Bone marrow (tissue), 2 donors: ENCODE measurements around the gene QKI.
"Not testable (repeated sequence)": the region's sequence is repeated elsewhere in the genome, so short reads cannot be mapped to it uniquely, and the experiment has no call there.

Source experiments
- DNase-seq, 2 donors: peaks; one replicate each; lab custom pipeline; 2025; lab: John Stamatoyannopoulos, UW

QKI gene

GRCh38 chr6:163414117-163414945, at the start of gene QKI:
TSS of gene QKI (plus strand) at chr6:163414718. CDS start at chr6:163415194, 476 bp downstream.
- DNase-seq: peak; percentile 48 to 58

- no peak for DNase-seq
Measured at GRCh38 chr6:163366288-163366687, 48.2 kb upstream of the QKI start.

GRCh38 chr6:163367497-163368183, 46.9 kb upstream of the QKI start:
- no peak for DNase-seq

GRCh38 chr6:163369141-163369540, 45.4 kb upstream of the QKI start:
- no peak for DNase-seq

GRCh38 chr6:163369628-163370365, 44.7 kb upstream of the QKI start:
- no peak for DNase-seq

GRCh38 chr6:163370464-163371117, 43.9 kb upstream of the QKI start:
- no peak for DNase-seq

- DNase-seq: no peak
Measured at GRCh38 chr6:163371129-163371528, 43.4 kb upstream of the QKI start.

GRCh38 chr6:163373240-163373639, 41.3 kb upstream of the QKI start:
- no peak for DNase-seq

- no peak for DNase-seq
Measured at GRCh38 chr6:163375361-163375760, 39.2 kb upstream of the QKI start.

- DNase-seq: no peak
Measured at GRCh38 chr6:163376187-163376586, 38.3 kb upstream of the QKI start.

GRCh38 chr6:163377561-163377960, 37.0 kb upstream of the QKI start:
- DNase-seq: no peak

- no peak for DNase-seq
Measured at GRCh38 chr6:163380216-163380615, 34.3 kb upstream of the QKI start.

GRCh38 chr6:163381118-163381756, 33.3 kb upstream of the QKI start:
- DNase-seq: no peak

- not testable (repeated sequence) for DNase-seq
Measured at GRCh38 chr6:163383396-163383795, 31.1 kb upstream of the QKI start.

GRCh38 chr6:163383912-163384311, 30.6 kb upstream of the QKI start:
- no peak for DNase-seq

GRCh38 chr6:163384510-163384909, 30.0 kb upstream of the QKI start:
- no peak for DNase-seq

GRCh38 chr6:163385503-163385902, 29.0 kb upstream of the QKI start:
- not testable (repeated sequence) for DNase-seq

- DNase-seq: no peak
Measured at GRCh38 chr6:163386329-163386908, 28.1 kb upstream of the QKI start.

- no peak for DNase-seq
Measured at GRCh38 chr6:163387317-163387716, 27.2 kb upstream of the QKI start.

- DNase-seq: no peak
Measured at GRCh38 chr6:163389354-163389753, 25.2 kb upstream of the QKI start.

- no peak for DNase-seq
Measured at GRCh38 chr6:163390770-163391169, 23.7 kb upstream of the QKI start.
